Measurements from ENCODE around the gene RBM28.
A peak's percentile ranks its signal among the peaks of the same experiment; 100 is the strongest.

Gene RBM28

DNA sequence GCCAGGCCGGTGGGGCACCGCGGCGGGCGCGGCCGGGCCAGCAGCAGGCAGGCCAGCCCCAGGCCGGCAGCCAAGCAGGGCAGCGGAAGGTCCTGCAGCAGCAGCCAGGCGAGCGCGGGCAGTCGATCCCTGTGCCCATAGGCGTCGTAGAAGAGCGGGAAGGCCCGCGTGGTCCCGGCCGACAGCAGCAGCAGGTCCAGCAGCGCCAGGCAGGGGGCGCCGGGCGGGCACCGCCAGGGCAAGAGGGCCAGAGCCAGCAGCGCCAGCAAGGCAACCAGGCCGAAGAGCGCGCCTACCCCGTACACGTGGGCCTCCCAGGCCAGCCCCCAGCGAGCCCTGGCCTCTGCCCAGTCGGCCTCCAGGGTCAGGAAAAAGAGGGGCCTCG is 8.4 kb upstream of the RBM28 start:
- Histone ChIP-seq H3K9me3 (ENCODE audit: control insufficient read depth, low read length) (no peaks in the 10 kb centered on the region), H2AK5ac (ENCODE audit: low read length, severe bottlenecking) (no peak overlapping the region)
- WGBS, result 29% methylated on average over 32 of the region's 34 CpGs

GRCh38 chr7:128351296-128352152 is 7.8 kb upstream of the RBM28 start:
- Histone ChIP-seq H3K4me3 (ENCODE audit: insufficient read depth in 1 of 2, low read depth in 1 of 2, low read length in 2 of 2) (no peak overlapping the region), H2BK15ac (ENCODE audit: low read depth, poor library complexity, severe bottlenecking) (no peak overlapping the region), H3K79me1 (replicated peaks; ENCODE audit: low read length, poor library complexity, severe bottlenecking) (no peaks in the 10 kb centered on the region), H4K91ac (ENCODE audit: low read length) (no peak overlapping the region), H3K23ac (ENCODE audit: low read length in 2 of 2) (peak overlapping the region in 1 of 2 experiments; percentile 64), H3K14ac (ENCODE audit: low read length in 2 of 2) (no peak overlapping the region), H3K4me1 (ENCODE audit: control insufficient read depth, insufficient read depth, low read depth, low read length) (peaks cover 6% of the 10 kb centered on the region), H4K8ac (ENCODE audit: low read length) (no peak overlapping the region), H2BK120ac (ENCODE audit: low read depth, low read length) (no peak overlapping the region), H3K4me2 (ENCODE audit: low read length, poor library complexity, severe bottlenecking) (no peak overlapping the region), H2BK12ac (ENCODE audit: low read length in 2 of 2) (no peak overlapping the region), H2AFZ (ENCODE audit: low read depth, low read length) (no peak overlapping the region), H3K27ac (ENCODE audit: low read length, poor library complexity, severe bottlenecking) (no peak overlapping the region), H3K4ac (ENCODE audit: low read depth in 1 of 2, low read length in 2 of 2) (no peak overlapping the region), H3K27me3 (ENCODE audit: control insufficient read depth in 1 of 2, insufficient read depth in 1 of 2, low read length in 2 of 2) (peaks cover 66 to 69% of the 10 kb centered on the region in 2 experiments), H3K9ac (ENCODE audit: low read length) (no peak overlapping the region), H3K18ac (ENCODE audit: low read depth in 1 of 2, low read length in 2 of 2) (no peak overlapping the region), H3K36me3 (ENCODE audit: control insufficient read depth in 1 of 2, insufficient read depth in 2 of 2, low read depth in 1 of 2, low read length in 2 of 2) (no peaks in the 10 kb centered on the region), H2AK5ac (ENCODE audit: low read length, severe bottlenecking) (no peak overlapping the region), H3K9me3 (ENCODE audit: control insufficient read depth, low read length) (no peaks in the 10 kb centered on the region), H2BK5ac (ENCODE audit: low read depth, low read length, poor library complexity, severe bottlenecking) (no peak overlapping the region)
- no peak for DNase-seq
- 42% methylated on average over 75 of the region's 97 CpGs for WGBS

More for the DNA sequence above, 8.4 kb upstream of the RBM28 start:
- no peak overlapping the region for H3K18ac ChIP-seq (ENCODE audit: low read depth in 1 of 2, low read length in 2 of 2)
- no peak overlapping the region for H4K91ac ChIP-seq (ENCODE audit: low read length)
- H3K9ac ChIP-seq (ENCODE audit: low read length), result no peak overlapping the region
- no peak overlapping the region for H3K23ac ChIP-seq (ENCODE audit: low read length in 2 of 2)
- H3K14ac ChIP-seq (ENCODE audit: low read length in 2 of 2), result no peak overlapping the region
- no peak overlapping the region for H3K4me3 ChIP-seq (ENCODE audit: insufficient read depth in 1 of 2, low read depth in 1 of 2, low read length in 2 of 2)
- no peak overlapping the region for H2AFZ ChIP-seq (ENCODE audit: low read depth, low read length)
- H3K36me3 ChIP-seq (ENCODE audit: control insufficient read depth in 1 of 2, insufficient read depth in 2 of 2, low read depth in 1 of 2, low read length in 2 of 2), result no peaks in the 10 kb centered on the region
- H3K27me3 ChIP-seq (ENCODE audit: control insufficient read depth in 1 of 2, insufficient read depth in 1 of 2, low read length in 2 of 2), result peaks cover 69 to 72% of the 10 kb centered on the region in 2 experiments
- H4K8ac ChIP-seq (ENCODE audit: low read length), result no peak overlapping the region
- H3K4me1 ChIP-seq (ENCODE audit: control insufficient read depth, insufficient read depth, low read depth, low read length), result peaks cover 6% of the 10 kb centered on the region
- no peak overlapping the region for H3K4ac ChIP-seq (ENCODE audit: low read depth in 1 of 2, low read length in 2 of 2)
- no peak overlapping the region for H3K27ac ChIP-seq (ENCODE audit: low read length, poor library complexity, severe bottlenecking)
- no peak overlapping the region for H3K4me2 ChIP-seq (ENCODE audit: low read length, poor library complexity, severe bottlenecking)
- no peak overlapping the region for H2BK120ac ChIP-seq (ENCODE audit: low read depth, low read length)
- no peak overlapping the region for H2BK15ac ChIP-seq (ENCODE audit: low read depth, poor library complexity, severe bottlenecking)
- H3K79me1 ChIP-seq (replicated peaks; ENCODE audit: low read length, poor library complexity, severe bottlenecking), result no peaks in the 10 kb centered on the region
- no peak overlapping the region for H2BK5ac ChIP-seq (ENCODE audit: low read depth, low read length, poor library complexity, severe bottlenecking)
- no peak overlapping the region for H2BK12ac ChIP-seq (ENCODE audit: low read length in 2 of 2)
- DNase-seq, result peak; percentile 11

DNA sequence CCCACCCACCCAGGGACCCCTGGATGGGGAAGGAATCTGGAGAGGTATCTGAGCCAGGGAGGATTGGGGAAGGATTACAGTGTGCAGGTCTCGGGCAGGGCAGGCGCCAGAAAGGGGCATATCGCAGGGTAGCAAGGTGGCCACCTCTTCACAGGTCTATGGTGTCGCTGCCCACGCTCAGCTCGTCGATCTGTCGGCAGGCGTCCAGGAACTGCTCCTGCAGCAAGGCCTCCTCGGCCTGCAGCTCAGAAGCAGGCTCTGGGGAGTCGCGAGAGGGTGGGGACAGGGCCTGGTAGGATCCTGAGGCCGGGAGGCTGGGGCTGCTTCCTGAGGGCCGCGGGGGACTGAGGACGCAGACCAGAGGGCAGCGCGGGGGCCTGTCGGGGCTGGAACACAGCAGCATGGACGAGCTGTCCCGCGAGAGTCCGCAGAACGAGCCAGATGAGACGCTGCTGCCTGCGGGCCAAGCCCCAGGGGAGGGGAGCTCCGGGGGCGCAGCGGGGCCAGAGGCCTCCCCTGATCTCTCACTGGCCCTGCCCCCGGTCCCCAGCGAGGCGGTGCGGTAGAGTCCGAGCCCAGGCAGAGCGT is 7.1 kb upstream of the RBM28 start:
- no peak overlapping the region for H3K27ac ChIP-seq (ENCODE audit: low read length, poor library complexity, severe bottlenecking)
- H3K9me3 ChIP-seq (ENCODE audit: control insufficient read depth, low read length), result no peaks in the 10 kb centered on the region
- H2BK15ac ChIP-seq (ENCODE audit: low read depth, poor library complexity, severe bottlenecking), result no peak overlapping the region
- H3K4me3 ChIP-seq (ENCODE audit: insufficient read depth in 1 of 2, low read depth in 1 of 2, low read length in 2 of 2), result no peak overlapping the region
- no peak overlapping the region for H3K18ac ChIP-seq (ENCODE audit: low read depth in 1 of 2, low read length in 2 of 2)
- no peak overlapping the region for H2AK5ac ChIP-seq (ENCODE audit: low read length, severe bottlenecking)
- H3K27me3 ChIP-seq (ENCODE audit: control insufficient read depth in 1 of 2, insufficient read depth in 1 of 2, low read length in 2 of 2), result peaks cover 62 to 69% of the 10 kb centered on the region in 2 experiments
- H3K4me2 ChIP-seq (ENCODE audit: low read length, poor library complexity, severe bottlenecking), result no peak overlapping the region
- H3K79me1 ChIP-seq (replicated peaks; ENCODE audit: low read length, poor library complexity, severe bottlenecking), result no peaks in the 10 kb centered on the region
- H2AFZ ChIP-seq (ENCODE audit: low read depth, low read length), result no peak overlapping the region
- H2BK120ac ChIP-seq (ENCODE audit: low read depth, low read length), result no peak overlapping the region
- no peak overlapping the region for H3K4ac ChIP-seq (ENCODE audit: low read depth in 1 of 2, low read length in 2 of 2)
- H4K8ac ChIP-seq (ENCODE audit: low read length), result no peak overlapping the region
- H3K23ac ChIP-seq (ENCODE audit: low read length in 2 of 2), result no peak overlapping the region
- no peak overlapping the region for H2BK12ac ChIP-seq (ENCODE audit: low read length in 2 of 2)
- peaks cover 6% of the 10 kb centered on the region for H3K4me1 ChIP-seq (ENCODE audit: control insufficient read depth, insufficient read depth, low read depth, low read length)
- no peaks in the 10 kb centered on the region for H3K36me3 ChIP-seq (ENCODE audit: control insufficient read depth in 1 of 2, insufficient read depth in 2 of 2, low read depth in 1 of 2, low read length in 2 of 2)
- no peak overlapping the region for H2BK5ac ChIP-seq (ENCODE audit: low read depth, low read length, poor library complexity, severe bottlenecking)
- no peak overlapping the region for H4K91ac ChIP-seq (ENCODE audit: low read length)
- DNase-seq, result no peak
- 79% methylated on average over 35 of the region's 35 CpGs for WGBS
- H3K14ac ChIP-seq (ENCODE audit: low read length in 2 of 2), result no peak overlapping the region
- no peak overlapping the region for H3K9ac ChIP-seq (ENCODE audit: low read length)

DNA sequence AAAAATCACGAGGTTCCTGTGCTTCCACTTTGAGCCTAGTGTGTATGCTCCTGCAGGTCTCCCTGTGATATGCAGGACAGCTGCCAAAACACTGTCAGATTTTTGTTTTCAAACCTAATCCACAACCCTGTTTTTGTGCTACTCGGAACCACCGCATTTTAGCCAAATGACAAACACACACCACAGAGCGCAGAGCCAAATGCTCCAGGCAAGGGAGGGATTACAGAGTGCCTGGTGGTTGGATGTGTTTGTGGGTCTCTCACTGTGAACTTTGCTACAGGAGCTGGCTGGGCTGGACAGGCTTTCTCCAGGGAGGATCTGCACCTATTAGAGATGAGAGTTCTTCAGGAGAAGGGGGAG is 5.7 kb upstream of the RBM28 start:
- H3K23ac ChIP-seq (ENCODE audit: low read length in 2 of 2), result no peak overlapping the region
- WGBS, result 59% methylated on average over 2 of the region's 4 CpGs
- H2BK15ac ChIP-seq (ENCODE audit: low read depth, poor library complexity, severe bottlenecking), result no peak overlapping the region
- no peak overlapping the region for H2AK5ac ChIP-seq (ENCODE audit: low read length, severe bottlenecking)
- H2BK12ac ChIP-seq (ENCODE audit: low read length in 2 of 2), result no peak overlapping the region
- H4K91ac ChIP-seq (ENCODE audit: low read length), result no peak overlapping the region
- peaks cover 6% of the 10 kb centered on the region for H3K4me1 ChIP-seq (ENCODE audit: control insufficient read depth, insufficient read depth, low read depth, low read length)
- H3K14ac ChIP-seq (ENCODE audit: low read length in 2 of 2), result no peak overlapping the region
- H3K18ac ChIP-seq (ENCODE audit: low read depth in 1 of 2, low read length in 2 of 2), result no peak overlapping the region
- H2BK120ac ChIP-seq (ENCODE audit: low read depth, low read length), result no peak overlapping the region
- H3K9ac ChIP-seq (ENCODE audit: low read length), result no peak overlapping the region
- H3K4ac ChIP-seq (ENCODE audit: low read depth in 1 of 2, low read length in 2 of 2), result no peak overlapping the region
- no peaks in the 10 kb centered on the region for H3K79me1 ChIP-seq (replicated peaks; ENCODE audit: low read length, poor library complexity, severe bottlenecking)
- no peak overlapping the region for H2AFZ ChIP-seq (ENCODE audit: low read depth, low read length)
- no peaks in the 10 kb centered on the region for H3K36me3 ChIP-seq (ENCODE audit: control insufficient read depth in 1 of 2, insufficient read depth in 2 of 2, low read depth in 1 of 2, low read length in 2 of 2)
- no peak overlapping the region for H2BK5ac ChIP-seq (ENCODE audit: low read depth, low read length, poor library complexity, severe bottlenecking)
- H3K4me2 ChIP-seq (ENCODE audit: low read length, poor library complexity, severe bottlenecking), result no peak overlapping the region
- peaks cover 51 to 64% of the 10 kb centered on the region in 2 experiments for H3K27me3 ChIP-seq (ENCODE audit: control insufficient read depth in 1 of 2, insufficient read depth in 1 of 2, low read length in 2 of 2)
- DNase-seq, result no peak
- H3K9me3 ChIP-seq (ENCODE audit: control insufficient read depth, low read length), result no peaks in the 10 kb centered on the region
- no peak overlapping the region for H3K27ac ChIP-seq (ENCODE audit: low read length, poor library complexity, severe bottlenecking)
- H3K4me3 ChIP-seq (ENCODE audit: insufficient read depth in 1 of 2, low read depth in 1 of 2, low read length in 2 of 2), result no peak overlapping the region
- no peak overlapping the region for H4K8ac ChIP-seq (ENCODE audit: low read length)
